ENCODE measurements around the gene COPG1. TPM values are rescaled to one million over a fixed set of nuclear protein-coding genes. Genes with fewer than 3 reads are reported as not detected.

Gene COPG1
- total and polyA plus RNA-seq, 10 of the 15 experiments (the other 5 are each of a cell fraction or from before 2014, with no cell fraction given): 54.8 to 143 (median 91.2) TPM

GRCh38 chr3:129246636-129247035 lies 2.8 kb upstream of the COPG1 start:
- no peaks in the 10 kb centered on the region for H3K9me3 ChIP-seq (replicated peaks; ENCODE audit: control insufficient read depth, insufficient read depth, low read length)
- no peaks in the 10 kb centered on the region for H4K20me1 ChIP-seq (ENCODE audit: control insufficient read depth, insufficient read depth)
- ChIA-PET CTCF (interaction anchor here (0.6 to 8.3 kb wide), 47 partner anchors 8 to 572 kb away, joined by 3 to 220 read pairs (median 4); partner anchors contain the start of genes CNBP, GP9 and RAB43), SMC1A (ENCODE audit: uncharacterized antibody, unreplicated experiment) (interaction anchor here (0.7 to 10.3 kb wide), 21 partner anchors 13 to 442 kb away, joined by 3 to 118 read pairs (median 5); partner anchors contain the start of gene RAB43), POLR2A (interaction anchor here (0.6 to 1.7 kb wide), 8 partner anchors 9 to 362 kb away, joined by 3 to 6 read pairs (median 4); a partner anchor contains a TSS), RAD21 (ENCODE audit: unreplicated experiment) (interaction anchor here (0.6 to 4.3 kb wide), 16 partner anchors 11 to 566 kb away, joined by 3 to 88 read pairs (median 6); partner anchors contain the start of gene RAB43)
- no TSS peak for BruUV-seq (replicated peaks)
- no peak overlapping the region for H2AFZ ChIP-seq (ENCODE audit: control insufficient read depth, low read depth, low read length)
- H3K79me2 ChIP-seq (ENCODE audit: control insufficient read depth, insufficient read depth, low read length): peaks cover 25% of the 10 kb centered on the region
- no peaks in the 10 kb centered on the region for H3K36me3 ChIP-seq (ENCODE audit: control insufficient read depth in 2 of 2, insufficient read depth in 2 of 2, low read length in 1 of 2)
- H3K27me3 ChIP-seq (replicated peaks in 1 of 2; ENCODE audit: control insufficient read depth in 2 of 2, insufficient read depth in 2 of 2, low read length in 1 of 2): no peaks in the 10 kb centered on the region
- in situ Hi-C loops (cut with MboI) (loop anchor here (5.0 kb wide), 1 partner anchor 274 kb away; no protein-coding TSS in a partner anchor), intact Hi-C loops (cut with micrococcal nuclease; ENCODE audit: unreplicated experiment) (loop anchor here (1.0 to 5.0 kb wide), 3 partner anchors 69 to 369 kb away; partner anchors contain the start of genes ACAD9 and ISY1)
- TF ChIP-seq PBX3 (IDR thresholded peaks at IDR 0.05; ENCODE audit: insufficient replicate concordance, low read depth, low read length) (no peak), EED (IDR thresholded peaks at IDR 0.05; ENCODE audit: low read depth) (no peak)
- FAIRE-seq: no peak
- H3K4me3 ChIP-seq: no peak overlapping the region
- H3K27ac ChIP-seq (ENCODE audit: control insufficient read depth, insufficient read depth): no peak overlapping the region
- DNase-seq (ENCODE audit: low read depth, low spot score): no peak
- H3K4me2 ChIP-seq (ENCODE audit: control insufficient read depth, insufficient read depth): no peak overlapping the region
- ATAC-seq: no peak
- H3K9ac ChIP-seq (ENCODE audit: control insufficient read depth, insufficient read depth, low read length): no peak overlapping the region
- H3K4me1 ChIP-seq (ENCODE audit: control insufficient read depth, insufficient read depth, low read length): peaks cover 8% of the 10 kb centered on the region

- SMC1A ChIA-PET (ENCODE audit: uncharacterized antibody, unreplicated experiment): interaction anchor here (0.8 to 10.3 kb wide), 8 partner anchors 26 to 277 kb away, joined by 3 to 118 read pairs (median 3); no protein-coding TSS in a partner anchor
- peak overlapping the region; percentile 78 for H3K4me2 ChIP-seq (ENCODE audit: control insufficient read depth, insufficient read depth)
- no peak for DNase-seq (ENCODE audit: low read depth, low spot score)
- H3K9ac ChIP-seq (ENCODE audit: control insufficient read depth, insufficient read depth, low read length): peak overlapping the region; percentile 95
- in situ Hi-C loops (cut with MboI) (loop anchor here (5.0 kb wide), 1 partner anchor 276 kb away; no protein-coding TSS in a partner anchor), intact Hi-C loops (cut with micrococcal nuclease; ENCODE audit: unreplicated experiment) (loop anchor here (2.0 to 5.0 kb wide), 3 partner anchors 64 to 371 kb away; partner anchors contain the start of gene ACAD9)
- peaks cover 8% of the 10 kb centered on the region for H3K4me1 ChIP-seq (ENCODE audit: control insufficient read depth, insufficient read depth, low read length)
- CTCF ChIA-PET: interaction anchor here (0.9 to 8.3 kb wide), 10 partner anchors 67 to 277 kb away, joined by 3 to 220 read pairs (median 9); partner anchors contain the start of gene RAB43
- peaks cover 27% of the 10 kb centered on the region for H3K79me2 ChIP-seq (ENCODE audit: control insufficient read depth, insufficient read depth, low read length)
- H2AFZ ChIP-seq (ENCODE audit: control insufficient read depth, low read depth, low read length): peak overlapping the region; percentile 92; the same call in 1 of the 2 replicates
- ATAC-seq: no peak
- peak overlapping the region; percentile 84 for H3K4me3 ChIP-seq
- peaks cover 5 to 10% of the 10 kb centered on the region in 2 experiments for H3K36me3 ChIP-seq (ENCODE audit: control insufficient read depth in 2 of 2, insufficient read depth in 2 of 2, low read length in 1 of 2)
- peak overlapping the region; percentile 94 for H3K27ac ChIP-seq (ENCODE audit: control insufficient read depth, insufficient read depth)
- RAD21 ChIA-PET (ENCODE audit: unreplicated experiment): interaction anchor here (0.9 to 4.2 kb wide), 8 partner anchors 9 to 278 kb away, joined by 3 to 88 read pairs (median 12); partner anchors contain the start of gene RAB43
- H3K9me3 ChIP-seq (replicated peaks; ENCODE audit: control insufficient read depth, insufficient read depth, low read length): no peaks in the 10 kb centered on the region
- BruUV-seq (replicated peaks): no TSS peak
- POLR2A ChIA-PET: interaction anchor here (0.9 to 3.7 kb wide), 8 partner anchors 30 to 197 kb away, joined by 3 to 29 read pairs (median 6); partner anchors contain the start of genes HMCES and RAB43
- no peaks in the 10 kb centered on the region for H3K27me3 ChIP-seq (replicated peaks in 1 of 2; ENCODE audit: control insufficient read depth in 2 of 2, insufficient read depth in 2 of 2, low read length in 1 of 2)
- H4K20me1 ChIP-seq (ENCODE audit: control insufficient read depth, insufficient read depth): no peaks in the 10 kb centered on the region
- 61% methylated on average over 21 of the region's 21 CpGs for WGBS (ENCODE audit: insufficient coverage, insufficient replicate concordance, low lambda C conversion rate, missing lambda C conversion rate)
- no peak for FAIRE-seq
- no peak for TF ChIP-seq ZNF592 (IDR thresholded peaks at IDR 0.05)
- TF ChIP-seq SKIL (IDR thresholded peaks at IDR 0.05; ENCODE audit: low read depth, poor library complexity, severe bottlenecking): no peak
- TF ChIP-seq SP1 (IDR thresholded peaks at IDR 0.05; ENCODE audit: low read depth, low read length): no peak
- TF ChIP-seq TCF7 (IDR thresholded peaks at IDR 0.05; ENCODE audit: borderline replicate concordance): no peak
Observed at GRCh38 chr3:129248286-129248979, 973 bp upstream of the COPG1 start.
